ENCODE measurements around the gene LRRC8C.

The LRRC8C gene

GRCh38 chr1:89761338-89761737 is 128.4 kb downstream of the LRRC8C start:
- no peak for DNase-seq
- H3K4me3 Mint-ChIP-seq = no peak overlapping the region
- no peak overlapping the region for H3K27ac Mint-ChIP-seq
- no peak for ATAC-seq
- H3K4me1 Mint-ChIP-seq = peaks cover 80% of the 10 kb centered on the region
- no peaks in the 10 kb centered on the region for H3K9me3 Mint-ChIP-seq
- H3K27me3 Mint-ChIP-seq = no peaks in the 10 kb centered on the region

GRCh38 chr1:89761901-89762300 is 129.0 kb downstream of the LRRC8C start:
- ATAC-seq = no peak
- no peak for DNase-seq
- Mint-ChIP-seq H3K27ac (peak overlapping the region in 1 of 2 donors; percentile 14), H3K4me3 (peak overlapping the region; percentile 1 to 22), H3K27me3 (no peaks in the 10 kb centered on the region), H3K4me1 (peaks cover 75% of the 10 kb centered on the region), H3K9me3 (no peaks in the 10 kb centered on the region)

DNA sequence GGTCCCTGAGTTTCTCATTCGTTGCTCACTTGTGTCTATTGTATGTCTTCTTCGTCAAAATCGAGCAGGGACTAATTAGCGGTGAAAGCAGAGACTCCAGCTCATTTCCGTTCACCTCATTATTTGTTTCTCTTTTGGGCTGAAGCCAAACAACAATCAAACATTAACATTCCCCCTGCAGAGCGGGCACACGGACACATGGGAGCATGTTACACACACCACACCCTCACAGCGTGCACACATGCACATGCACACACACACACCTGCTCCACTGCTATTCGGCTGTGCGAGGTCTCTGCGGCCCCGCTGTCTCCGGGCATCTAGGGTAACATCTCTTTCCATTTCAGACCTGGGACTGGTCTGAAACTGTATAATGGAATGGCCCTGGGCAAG is 129.5 kb downstream of the LRRC8C start:
- H3K4me3 Mint-ChIP-seq = peak overlapping the region; percentile 89 to 90
- ATAC-seq = peak; percentile 19
- H3K27me3 Mint-ChIP-seq = no peaks in the 10 kb centered on the region
- H3K27ac Mint-ChIP-seq = no peak overlapping the region
- DNase-seq = no peak
- no peaks in the 10 kb centered on the region for H3K9me3 Mint-ChIP-seq
- peaks cover 70% of the 10 kb centered on the region for H3K4me1 Mint-ChIP-seq

DNA sequence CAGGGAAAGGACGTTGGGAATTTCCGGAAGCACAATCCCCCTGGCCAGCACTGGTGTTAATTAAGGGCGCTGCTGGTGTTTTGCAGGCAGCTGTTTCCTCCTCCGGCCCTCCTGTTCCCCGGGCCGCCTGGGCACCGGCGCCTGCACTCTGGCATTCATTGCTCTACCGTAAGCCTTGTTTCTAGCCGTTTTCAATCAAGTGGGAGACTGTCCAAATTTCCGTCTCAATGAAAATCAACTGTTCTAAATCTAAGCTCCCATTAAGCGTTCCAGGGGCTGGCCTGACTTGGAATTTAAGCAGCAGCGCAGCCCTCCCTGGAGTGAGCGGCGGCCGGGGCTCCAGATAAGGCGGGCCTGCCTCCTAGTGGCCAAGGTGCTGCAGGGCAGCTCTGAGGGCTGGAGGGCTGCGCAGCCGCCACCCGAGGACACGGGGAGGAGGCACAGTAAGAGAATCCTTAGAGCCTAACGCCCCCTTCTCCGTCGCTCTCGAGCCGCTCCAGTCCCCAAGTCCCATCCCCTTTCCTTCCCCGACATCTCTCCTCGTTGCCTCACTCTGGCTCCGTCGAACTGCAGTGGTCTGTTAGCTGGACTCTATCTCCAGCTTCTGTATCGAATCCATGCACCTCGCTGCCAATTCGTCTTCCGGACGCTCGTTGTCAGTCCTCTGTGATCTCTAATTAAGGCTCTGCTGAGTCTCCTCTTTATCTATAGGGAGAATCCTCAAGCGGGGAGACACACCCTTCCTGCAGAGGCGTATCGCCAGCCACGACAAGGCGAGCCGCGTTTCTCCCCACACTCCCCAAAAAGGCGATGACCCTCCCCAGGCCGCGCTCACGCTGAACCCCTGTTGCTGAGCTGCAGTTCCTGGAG is 130.1 kb downstream of the LRRC8C start:
- peak overlapping the region; percentile 88 to 97 for H3K27ac Mint-ChIP-seq
- no peaks in the 10 kb centered on the region for H3K9me3 Mint-ChIP-seq
- peaks cover 64% of the 10 kb centered on the region for H3K4me1 Mint-ChIP-seq
- peak; percentile 99 for ATAC-seq
- peak; percentile 87 to 88 for DNase-seq
- no peaks in the 10 kb centered on the region for H3K27me3 Mint-ChIP-seq
- H3K4me3 Mint-ChIP-seq = peak overlapping the region; percentile 89 to 90

DNA sequence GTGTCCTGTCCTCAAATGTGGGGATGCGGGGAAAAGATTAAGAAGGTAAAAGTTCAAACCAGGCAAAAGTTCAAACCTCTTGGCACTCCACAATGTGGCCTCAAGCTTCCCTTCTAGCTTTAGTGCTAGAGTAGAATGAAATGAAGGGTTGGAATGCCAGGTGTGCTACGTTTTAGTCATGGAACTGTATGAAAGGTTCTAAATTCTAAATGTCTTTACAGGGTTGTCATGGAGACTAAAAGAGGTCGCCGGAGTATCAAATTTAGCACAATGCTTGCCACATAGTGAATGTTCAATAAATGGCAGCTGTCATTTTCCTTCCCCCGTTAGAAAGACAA is 130.7 kb downstream of the LRRC8C start:
- H3K4me3 Mint-ChIP-seq = peak overlapping the region; percentile 89 to 90
- no peak for DNase-seq
- H3K9me3 Mint-ChIP-seq = no peaks in the 10 kb centered on the region
- no peaks in the 10 kb centered on the region for H3K27me3 Mint-ChIP-seq
- peak overlapping the region in 1 of 2 donors; percentile 97 for H3K27ac Mint-ChIP-seq
- peaks cover 58% of the 10 kb centered on the region for H3K4me1 Mint-ChIP-seq
- ATAC-seq = no peak

- ATAC-seq = no peak
- H3K9me3 Mint-ChIP-seq = no peaks in the 10 kb centered on the region
- H3K4me3 Mint-ChIP-seq = no peak overlapping the region
- H3K27me3 Mint-ChIP-seq = no peaks in the 10 kb centered on the region
- H3K4me1 Mint-ChIP-seq = peaks cover 36% of the 10 kb centered on the region
- H3K27ac Mint-ChIP-seq = no peak overlapping the region
- no peak for DNase-seq
These were observed 132.9 kb downstream of the LRRC8C start for GRCh38 chr1:89765774-89766173.

DNA sequence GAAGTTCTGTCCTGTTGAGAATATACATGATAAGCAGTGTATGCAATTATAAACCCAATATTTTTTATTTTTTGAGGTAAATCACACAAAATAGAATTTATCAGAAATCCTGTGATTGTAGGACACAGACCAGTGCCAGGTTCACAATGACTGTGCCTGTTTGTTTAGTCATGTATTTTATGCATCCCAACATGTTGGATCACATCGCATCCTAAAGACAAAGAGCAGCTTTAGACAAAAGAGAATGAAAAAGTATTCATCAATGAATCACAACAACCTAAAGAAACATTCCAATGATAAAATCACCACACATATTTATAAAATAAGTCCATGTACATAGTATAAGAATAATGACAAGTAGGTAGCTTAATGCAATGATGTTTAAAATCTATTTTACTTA is 134.7 kb downstream of the LRRC8C start:
- no peak overlapping the region for H3K4me3 Mint-ChIP-seq
- no peaks in the 10 kb centered on the region for H3K27me3 Mint-ChIP-seq
- no peaks in the 10 kb centered on the region for H3K9me3 Mint-ChIP-seq
- peaks cover 18% of the 10 kb centered on the region for H3K4me1 Mint-ChIP-seq
- H3K27ac Mint-ChIP-seq = no peak overlapping the region
- ATAC-seq = no peak
- DNase-seq = no peak

Measured in stimulated activated naive CD8-positive, alpha-beta T cell treated with anti-CD3 and anti-CD28 coated beads, Interleukin-15, amount 100 ng/mL, for 72 hours (primary cell).